Mesodermal cell (in vitro differentiated cells): ENCODE measurements around the gene LONRF3.
"Not testable (repeated sequence)": the region's sequence is repeated elsewhere in the genome, so short reads cannot be mapped to it uniquely, and the experiment has no call there.

Experiments
- H3K27ac ChIP-seq: 2 replicates; pipeline ENCODE4 v1.7.0; 2013; ENCODE audit warnings: mild to moderate bottlenecking, low read depth, low read length, moderate library complexity; ENCODE audit not compliant: severe bottlenecking
- H3K36me3 ChIP-seq: 2 replicates; pipeline ENCODE4 v1.7.1; 2013; ENCODE audit warnings: mild to moderate bottlenecking, low read length, moderate library complexity; ENCODE audit not compliant: control insufficient read depth, insufficient read depth
- H3K4me1 ChIP-seq: one replicate; pipeline ENCODE4 v1.7.1; 2013; ENCODE audit warnings: mild to moderate bottlenecking, low read length; ENCODE audit not compliant: insufficient read depth, control insufficient read depth, poor library complexity, severe bottlenecking
- H3K4me3 ChIP-seq: 2 replicates; pipeline ENCODE4 v1.7.0; 2013; ENCODE audit warnings: low read length, control low read depth, mild to moderate bottlenecking; ENCODE audit not compliant: insufficient read depth, poor library complexity, severe bottlenecking; ENCODE audit errors: extremely low read depth
- H3K9me3 ChIP-seq: 2 replicates; pipeline ENCODE4 v1.7.1; 2013; ENCODE audit warnings: mild to moderate bottlenecking, low read length, moderate library complexity; ENCODE audit not compliant: control insufficient read depth
- WGBS, 2 experiments: methylation state at CpG; one replicate each; pipeline ENCODE4 v1.1.5; 2013; ENCODE audit warnings: missing lambda C conversion rate in 2 of 2; ENCODE audit not compliant: insufficient coverage in 2 of 2; 5-methylcytosine and 5-hydroxymethylcytosine counted together

Gene LONRF3

DNA sequence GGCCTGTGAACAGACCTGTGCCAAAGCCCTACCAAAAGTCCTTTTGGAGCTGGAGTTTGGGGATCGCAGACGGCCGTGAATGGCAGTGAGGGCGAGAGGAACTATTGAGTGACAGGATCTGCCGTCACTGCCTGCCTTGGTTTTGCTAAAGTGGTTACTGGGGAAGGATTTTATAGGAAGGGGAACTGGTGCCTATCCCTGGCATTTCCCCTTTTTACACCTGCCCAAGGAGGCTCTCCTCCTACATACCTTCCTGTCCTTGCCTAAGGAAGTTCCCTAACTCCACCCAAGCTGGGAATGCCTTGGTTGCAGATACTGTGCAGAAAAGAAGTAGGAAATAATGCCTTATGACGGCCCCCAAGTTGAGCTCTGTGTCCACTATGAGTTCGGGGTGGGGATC is 14.5 kb downstream of the LONRF3 start:
- no CpG with 5 or more reads among the region's 7 CpGs for WGBS, 2 experiments
- H3K9me3 ChIP-seq = no peaks in the 10 kb centered on the region
- no peak overlapping the region for H3K27ac ChIP-seq
- no peak overlapping the region for H3K4me3 ChIP-seq
- H3K36me3 ChIP-seq = no peaks in the 10 kb centered on the region
- H3K4me1 ChIP-seq = no peaks in the 10 kb centered on the region

DNA sequence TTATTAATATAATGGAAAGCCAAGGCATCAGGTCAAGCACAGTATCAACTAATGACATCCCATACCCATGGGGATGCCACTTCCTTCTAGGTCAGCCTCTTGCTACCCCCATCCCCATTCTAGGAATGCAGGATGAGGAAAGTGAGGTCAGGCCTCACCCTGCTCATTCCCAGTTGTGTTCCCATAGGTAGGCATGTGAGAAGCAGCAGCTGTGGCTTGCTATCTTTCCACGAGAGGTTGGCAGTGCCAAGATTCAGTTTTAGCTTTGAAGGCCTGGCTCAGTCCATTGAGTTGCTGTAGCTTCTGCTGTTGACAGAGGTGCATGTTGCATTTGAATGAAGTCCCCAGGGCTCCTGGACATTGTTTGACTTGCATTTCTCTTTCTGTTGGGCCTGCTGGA is 15.5 kb downstream of the LONRF3 start:
- H3K9me3 ChIP-seq = no peaks in the 10 kb centered on the region
- H3K27ac ChIP-seq = no peak overlapping the region
- no peak overlapping the region for H3K4me3 ChIP-seq
- H3K4me1 ChIP-seq = no peaks in the 10 kb centered on the region
- H3K36me3 ChIP-seq = no peaks in the 10 kb centered on the region
- 100% methylated on average over 1 of the region's 1 CpG; no CpG with 5 or more reads in 1 of the 2 experiments for WGBS, 2 experiments

DNA sequence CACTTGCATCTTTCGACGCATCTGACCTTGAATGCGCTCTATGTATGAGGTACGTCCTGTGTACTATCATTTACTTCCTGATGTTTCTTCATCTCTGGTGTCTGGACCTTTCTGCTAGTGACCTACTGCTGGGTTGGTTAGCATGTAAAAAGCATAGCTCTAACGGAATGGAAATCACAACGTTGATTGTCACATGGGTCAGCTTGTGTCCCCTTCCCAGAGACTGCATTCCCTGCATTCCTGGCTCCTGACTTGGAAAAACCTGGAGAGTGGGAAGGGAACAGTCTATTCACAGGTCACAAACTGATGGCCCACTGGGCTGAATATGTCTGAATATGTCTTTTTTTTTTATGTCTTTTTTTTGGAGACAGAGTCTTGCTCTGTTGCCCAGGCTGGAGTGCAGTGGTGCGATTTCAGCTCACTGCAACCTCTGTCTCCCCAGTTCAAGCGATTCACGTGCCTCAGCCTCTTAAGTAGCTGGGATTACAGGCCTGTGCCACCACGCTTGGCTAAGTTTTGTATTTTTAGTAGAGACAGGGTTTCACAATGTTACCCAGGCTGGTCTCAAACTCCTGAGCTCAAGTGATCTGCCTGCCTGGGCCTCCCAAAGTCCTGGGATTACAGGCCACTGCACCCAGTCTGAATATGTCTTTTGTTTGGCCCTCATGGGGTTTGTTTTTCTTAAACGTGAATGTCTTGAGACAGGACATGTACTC is 16.3 kb downstream of the LONRF3 start:
- Histone ChIP-seq H3K9me3 (no peaks in the 10 kb centered on the region), H3K36me3 (no peaks in the 10 kb centered on the region), H3K4me3 (no peak overlapping the region), H3K27ac (no peak overlapping the region), H3K4me1 (no peaks in the 10 kb centered on the region)
- WGBS, 2 experiments = 23 to 42% methylated on average over 3 to 4 of the region's 11 CpGs

- H3K27ac ChIP-seq, H3K9me3 ChIP-seq, H3K4me1 ChIP-seq, H3K36me3 ChIP-seq, H3K4me3 ChIP-seq: not testable (repeated sequence)
- no CpG with 5 or more reads among the region's 4 CpGs for WGBS, 2 experiments
Observed at GRCh38 chrX:118992441-118993121, 18.2 kb downstream of the LONRF3 start.

DNA sequence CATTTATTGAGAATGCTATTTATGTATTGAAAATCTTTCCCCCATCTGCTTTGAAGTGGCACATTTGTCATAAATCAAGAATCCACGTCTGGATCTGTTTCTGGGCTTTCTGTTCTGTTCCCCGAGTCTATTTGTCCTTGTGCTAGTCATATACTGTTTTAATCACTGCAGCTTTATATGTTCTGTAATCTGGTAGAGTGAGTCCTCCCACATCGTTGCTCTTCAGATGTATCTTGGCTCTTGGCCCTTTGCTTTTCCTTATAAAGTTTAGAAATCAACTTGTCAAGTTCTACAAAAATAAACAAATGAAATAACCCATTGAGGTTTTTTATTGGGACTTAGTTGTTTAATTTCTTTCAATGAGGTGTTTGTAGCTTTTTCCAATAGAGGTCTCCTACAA is 29.0 kb downstream of the LONRF3 start:
- Histone ChIP-seq H3K9me3 (no peaks in the 10 kb centered on the region), H3K4me3 (no peak overlapping the region), H3K27ac (no peak overlapping the region), H3K4me1 (no peaks in the 10 kb centered on the region), H3K36me3 (no peaks in the 10 kb centered on the region)
- WGBS, 2 experiments = no CpG with 5 or more reads among the region's 3 CpGs

- H3K4me1 ChIP-seq = no peaks in the 10 kb centered on the region
- H3K27ac ChIP-seq = no peak overlapping the region
- H3K36me3 ChIP-seq = no peaks in the 10 kb centered on the region
- WGBS, 2 experiments = no CpG with 5 or more reads among the region's 5 CpGs
- no peaks in the 10 kb centered on the region for H3K9me3 ChIP-seq
- H3K4me3 ChIP-seq = no peak overlapping the region
Observed at GRCh38 chrX:119004920-119005524, 30.6 kb downstream of the LONRF3 start.

DNA sequence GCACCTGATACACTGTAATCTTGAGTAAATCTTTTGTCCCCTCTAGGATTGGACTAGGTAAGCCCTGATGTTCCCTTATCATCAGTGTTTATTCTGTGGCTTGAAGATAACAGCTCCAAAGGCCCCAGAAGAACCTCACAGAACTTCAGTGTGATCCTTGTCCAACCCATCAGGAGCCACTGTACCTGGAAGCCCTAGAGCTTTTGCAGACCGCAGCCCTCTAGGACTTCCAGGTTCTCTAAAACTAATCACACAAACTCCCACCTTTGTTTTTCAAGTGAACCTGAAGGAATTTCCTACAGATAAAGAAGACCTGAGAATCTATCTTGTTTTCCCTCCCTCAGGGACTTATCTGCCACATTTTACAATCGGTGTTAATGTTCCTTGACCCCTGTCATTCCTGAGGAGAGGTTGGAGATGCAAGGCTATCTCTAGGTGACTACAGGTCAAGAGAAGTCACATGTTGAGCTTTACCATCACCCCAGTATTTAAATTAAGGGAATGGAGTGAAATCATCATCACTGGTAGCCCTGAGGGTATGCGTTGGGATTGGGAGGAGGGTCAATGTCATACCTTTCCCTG is 32.9 kb downstream of the LONRF3 start:
- no CpG with 5 or more reads among the region's 3 CpGs for WGBS, 2 experiments
- Histone ChIP-seq H3K36me3 (no peaks in the 10 kb centered on the region), H3K4me3 (no peak overlapping the region), H3K4me1 (no peaks in the 10 kb centered on the region), H3K27ac (no peak overlapping the region), H3K9me3 (no peaks in the 10 kb centered on the region)

DNA sequence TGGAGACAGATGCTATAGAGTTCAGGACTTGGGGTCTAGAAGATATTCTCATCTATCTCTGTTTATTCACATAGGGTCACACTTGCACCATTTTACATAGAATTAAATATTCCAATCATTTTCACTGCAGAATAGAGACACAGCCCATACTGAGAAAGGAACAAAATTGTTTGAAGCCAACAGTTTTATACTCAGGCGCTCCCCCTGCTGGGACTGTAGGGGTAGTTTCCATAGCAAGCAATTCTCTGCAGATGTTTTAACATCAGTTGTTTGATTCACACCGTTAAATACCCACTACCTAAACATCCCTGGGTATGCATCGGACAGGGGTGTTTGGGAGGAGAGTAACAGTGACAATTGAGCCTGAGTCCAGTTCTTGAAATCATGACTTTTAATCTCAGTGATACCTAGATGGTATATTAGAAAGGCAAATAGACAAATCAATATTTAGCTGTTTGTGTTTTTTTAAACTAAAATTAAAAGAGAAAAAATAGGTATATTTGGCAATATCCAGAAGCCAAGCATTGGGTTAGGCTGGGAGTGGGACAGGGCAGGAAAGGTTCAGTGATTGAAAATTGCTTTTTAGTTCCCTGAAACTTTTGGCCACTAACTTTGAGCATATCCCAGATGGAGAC is 33.8 kb downstream of the LONRF3 start:
- no peaks in the 10 kb centered on the region for H3K9me3 ChIP-seq
- WGBS, 2 experiments = no CpG with 5 or more reads among the region's 3 CpGs
- no peaks in the 10 kb centered on the region for H3K36me3 ChIP-seq
- no peaks in the 10 kb centered on the region for H3K4me1 ChIP-seq
- H3K27ac ChIP-seq = no peak overlapping the region
- H3K4me3 ChIP-seq = no peak overlapping the region

- H3K4me3 ChIP-seq = no peak overlapping the region
- H3K9me3 ChIP-seq = no peaks in the 10 kb centered on the region
- no peaks in the 10 kb centered on the region for H3K36me3 ChIP-seq
- no CpG with 5 or more reads among the region's 4 CpGs for WGBS, 2 experiments
- no peak overlapping the region for H3K27ac ChIP-seq
- H3K4me1 ChIP-seq = no peaks in the 10 kb centered on the region
Observed at GRCh38 chrX:119009071-119009470, 34.7 kb downstream of the LONRF3 start.

GRCh38 chrX:119010491-119010890 is 36.1 kb downstream of the LONRF3 start:
- peaks cover 4% of the 10 kb centered on the region for H3K4me1 ChIP-seq
- no peak overlapping the region for H3K4me3 ChIP-seq
- no peak overlapping the region for H3K27ac ChIP-seq
- H3K36me3 ChIP-seq = no peaks in the 10 kb centered on the region
- no peaks in the 10 kb centered on the region for H3K9me3 ChIP-seq
- 82% methylated on average over 2 of the region's 5 CpGs; no CpG with 5 or more reads in 1 of the 2 experiments for WGBS, 2 experiments
